ENCODE results near the gene KLF13. TPM values are rescaled to one million over a fixed set of nuclear protein-coding genes. Genes with fewer than 3 reads are reported as not detected.

KLF13 gene
- total RNA-seq, 3 donors from 2014 or later (not counting 1 experiment from before 2014, with no cell fraction given) = 277 to 328 (median 300) TPM

- DNase-seq = no peak
- no peak for TF ChIP-seq CTCF (IDR thresholded peaks at IDR 0.05)
- peaks cover 0 to 3% of the 10 kb centered on the region in 2 donors for H3K9me3 Mint-ChIP-seq
- H3K4me3 Mint-ChIP-seq = peak overlapping the region; percentile 6
- H3K27ac Mint-ChIP-seq = peak overlapping the region; percentile 37 to 40
- H3K9me3 ChIP-seq (ENCODE audit: control insufficient read depth, insufficient read depth, low read length) = peaks cover 7% of the 10 kb centered on the region
- H3K36me3 ChIP-seq (ENCODE audit: control insufficient read depth, insufficient read depth, low read length) = no peaks in the 10 kb centered on the region
- WGBS (ENCODE audit: insufficient coverage) = 92% methylated on average over 21 of the region's 21 CpGs
- peak overlapping the region; percentile 20 for H3K27ac ChIP-seq (ENCODE audit: low read length)
- peaks cover 13 to 20% of the 10 kb centered on the region in 2 donors for H3K4me1 Mint-ChIP-seq
- ATAC-seq = peak in 1 of 3 donors; percentile 37
- H3K36me3 Mint-ChIP-seq = no peaks in the 10 kb centered on the region
- intact Hi-C loops (cut with micrococcal nuclease) = no loop called here
- H3K27me3 Mint-ChIP-seq (ENCODE audit: low read depth in 2 of 2) = no peaks in the 10 kb centered on the region
- no peak overlapping the region for H3K4me3 ChIP-seq (ENCODE audit: low read length)
- no peaks in the 10 kb centered on the region for H3K27me3 ChIP-seq (ENCODE audit: control insufficient read depth, insufficient read depth, low read length)
- H3K4me1 ChIP-seq (ENCODE audit: control insufficient read depth, insufficient read depth, low read length) = peaks cover 20% of the 10 kb centered on the region
Observed at GRCh38 chr15:31317421-31318327, 9.0 kb upstream of the KLF13 start.

GRCh38 chr15:31318429-31318828 lies 8.2 kb upstream of the KLF13 start:
- H3K9me3 Mint-ChIP-seq = no peaks in the 10 kb centered on the region
- no peak overlapping the region for H3K27ac ChIP-seq (ENCODE audit: low read length)
- H3K4me3 ChIP-seq (ENCODE audit: low read length) = no peak overlapping the region
- no peaks in the 10 kb centered on the region for H3K27me3 ChIP-seq (ENCODE audit: control insufficient read depth, insufficient read depth, low read length)
- H3K4me1 Mint-ChIP-seq = peaks cover 16 to 20% of the 10 kb centered on the region in 2 donors
- no peak for TF ChIP-seq CTCF (IDR thresholded peaks at IDR 0.05)
- H3K36me3 Mint-ChIP-seq = no peaks in the 10 kb centered on the region
- no peak overlapping the region for H3K27ac Mint-ChIP-seq
- H3K9me3 ChIP-seq (ENCODE audit: control insufficient read depth, insufficient read depth, low read length) = peaks cover 4% of the 10 kb centered on the region
- peaks cover 20% of the 10 kb centered on the region for H3K4me1 ChIP-seq (ENCODE audit: control insufficient read depth, insufficient read depth, low read length)
- intact Hi-C loops (cut with micrococcal nuclease) = no loop called here
- ATAC-seq = no peak
- WGBS (ENCODE audit: insufficient coverage) = 95% methylated on average over 4 of the region's 4 CpGs
- no peaks in the 10 kb centered on the region for H3K36me3 ChIP-seq (ENCODE audit: control insufficient read depth, insufficient read depth, low read length)
- DNase-seq = no peak
- H3K4me3 Mint-ChIP-seq = no peak overlapping the region
- no peaks in the 10 kb centered on the region for H3K27me3 Mint-ChIP-seq (ENCODE audit: low read depth in 2 of 2)

GRCh38 chr15:31320022-31320421 lies 6.6 kb upstream of the KLF13 start:
- Mint-ChIP-seq H3K9me3 (no peaks in the 10 kb centered on the region), H3K27me3 (ENCODE audit: low read depth in 2 of 2) (no peaks in the 10 kb centered on the region), H3K36me3 (no peaks in the 10 kb centered on the region), H3K27ac (no peak overlapping the region), H3K4me3 (no peak overlapping the region), H3K4me1 (peaks cover 32 to 36% of the 10 kb centered on the region in 2 donors)
- no peak for DNase-seq
- Histone ChIP-seq H3K36me3 (ENCODE audit: control insufficient read depth, insufficient read depth, low read length) (no peaks in the 10 kb centered on the region), H3K27me3 (ENCODE audit: control insufficient read depth, insufficient read depth, low read length) (no peaks in the 10 kb centered on the region), H3K27ac (ENCODE audit: low read length) (no peak overlapping the region), H3K9me3 (ENCODE audit: control insufficient read depth, insufficient read depth, low read length) (no peaks in the 10 kb centered on the region), H3K4me3 (ENCODE audit: low read length) (no peak overlapping the region), H3K4me1 (ENCODE audit: control insufficient read depth, insufficient read depth, low read length) (peaks cover 27% of the 10 kb centered on the region)
- TF ChIP-seq CTCF (IDR thresholded peaks at IDR 0.05) = no peak
- no peak for ATAC-seq
- intact Hi-C loops (cut with micrococcal nuclease) = loop anchor here (10.0 kb wide), 2 partner anchors 55 to 105 kb away; no protein-coding TSS in a partner anchor
- 91% methylated on average over 5 of the region's 5 CpGs for WGBS (ENCODE audit: insufficient coverage)

Data from natural killer cell (primary cell).